Inflammatory macrophage treated with lipopolysaccharide for 4 hours (primary cell): ENCODE data around the gene SNX4.
A peak's percentile ranks its signal among the peaks of the same experiment; 100 is the strongest.
"Not testable (repeated sequence)": the region's sequence is repeated elsewhere in the genome, so short reads cannot be mapped to it uniquely, and the experiment has no call there.

Experiments used
- DNase-seq: peaks from one replicate; pipeline ENCODE4 v3.0.0-alpha.2; 2020

The SNX4 gene

GRCh38 chr3:125519678-125520562 is at the start of gene SNX4:
TSS of gene SNX4 (minus strand) at chr3:125520202. CDS start at chr3:125520172, 30 bp downstream.
- DNase-seq, result peak; percentile 98

- DNase-seq, result peak; percentile 18
These were observed 36.3 kb upstream of the SNX4 start for GRCh38 chr3:125556314-125556713.

- DNase-seq, result no peak
These were observed 32.4 kb upstream of the SNX4 start for GRCh38 chr3:125552401-125552800.

GRCh38 chr3:125528920-125529319 is 8.9 kb upstream of the SNX4 start:
- no peak for DNase-seq

GRCh38 chr3:125525153-125525552 is 5.2 kb upstream of the SNX4 start:
- DNase-seq, result no peak

GRCh38 chr3:125520563-125520919 is 539 bp upstream of the SNX4 start:
- not testable (repeated sequence) for DNase-seq

GRCh38 chr3:125515421-125515820 is 4.6 kb downstream of the SNX4 start:
- no peak for DNase-seq

GRCh38 chr3:125513490-125514115 is 6.4 kb downstream of the SNX4 start:
- no peak for DNase-seq

GRCh38 chr3:125512135-125512920 is 7.7 kb downstream of the SNX4 start:
- no peak for DNase-seq

- peak; percentile 24 for DNase-seq
These were observed 8.4 kb downstream of the SNX4 start for GRCh38 chr3:125511420-125512118.

GRCh38 chr3:125507128-125507527 is 12.9 kb downstream of the SNX4 start:
- DNase-seq, result no peak

- no peak for DNase-seq
These were observed 21.4 kb downstream of the SNX4 start for GRCh38 chr3:125498630-125499029.

GRCh38 chr3:125496701-125497100 is 23.3 kb downstream of the SNX4 start:
- no peak for DNase-seq

GRCh38 chr3:125482406-125482805 is 37.6 kb downstream of the SNX4 start:
- no peak for DNase-seq

- DNase-seq, result no peak
These were observed 38.2 kb downstream of the SNX4 start for GRCh38 chr3:125481786-125482185.

GRCh38 chr3:125481375-125481759 is 38.6 kb downstream of the SNX4 start:
- DNase-seq, result not testable (repeated sequence)

- DNase-seq, result peak; percentile 82
These were observed 39.2 kb downstream of the SNX4 start for GRCh38 chr3:125480656-125481374.

- no peak for DNase-seq
These were observed 40.9 kb downstream of the SNX4 start for GRCh38 chr3:125479091-125479490.

- DNase-seq, result no peak
These were observed 41.7 kb downstream of the SNX4 start for GRCh38 chr3:125478326-125478725.

GRCh38 chr3:125477701-125478100 is 42.3 kb downstream of the SNX4 start:
- DNase-seq, result no peak

- no peak for DNase-seq
These were observed 49.3 kb downstream of the SNX4 start for GRCh38 chr3:125470671-125471070.

- no peak for DNase-seq
These were observed 57.2 kb downstream of the SNX4 start for GRCh38 chr3:125462722-125463299.
